GM12875 (cell line): ENCODE measurements around the gene ANKRD27.
"Not testable (repeated sequence)": the region's sequence is repeated elsewhere in the genome, so short reads cannot be mapped to it uniquely, and the experiment has no call there.

Experiments
- H3K4me3 ChIP-seq: one replicate; pipeline ENCODE4 v1.5.1; 2011; ENCODE audit warnings: low read depth, low read length, control low read depth
- CTCF ChIP-seq: IDR thresholded peaks from 2 replicates; pipeline ENCODE4 v1.5.1; 2011; ENCODE audit warnings: low read depth, mild to moderate bottlenecking, control low read depth, inconsistent platforms, low read length, moderate library complexity, borderline replicate concordance; ENCODE audit not compliant: insufficient read depth

ANKRD27 gene

GRCh38 chr19:32661318-32661717, 13.7 kb downstream of the ANKRD27 start:
- TF ChIP-seq CTCF = no peak

GRCh38 chr19:32658527-32658926, 16.5 kb downstream of the ANKRD27 start:
- TF ChIP-seq CTCF = no peak
- no peak overlapping the region for H3K4me3 ChIP-seq

More at GRCh38 chr19:32661318-32661717, 13.7 kb downstream of the ANKRD27 start:
- no peak overlapping the region for H3K4me3 ChIP-seq

- no peak overlapping the region for H3K4me3 ChIP-seq
- TF ChIP-seq CTCF = no peak
These were observed 16.9 kb downstream of the ANKRD27 start for GRCh38 chr19:32658075-32658474.

GRCh38 chr19:32656379-32656778, 18.6 kb downstream of the ANKRD27 start:
- not testable (repeated sequence) for H3K4me3 ChIP-seq

GRCh38 chr19:32653599-32653915, 21.4 kb downstream of the ANKRD27 start:
- no peak for TF ChIP-seq CTCF
- H3K4me3 ChIP-seq = no peak overlapping the region

GRCh38 chr19:32652894-32653598, 21.9 kb downstream of the ANKRD27 start:
- no peak for TF ChIP-seq CTCF

GRCh38 chr19:32652331-32652730, 22.6 kb downstream of the ANKRD27 start:
- H3K4me3 ChIP-seq = not testable (repeated sequence)

More at GRCh38 chr19:32652894-32653598, 21.9 kb downstream of the ANKRD27 start:
- no peak overlapping the region for H3K4me3 ChIP-seq

- H3K4me3 ChIP-seq = no peak overlapping the region
- no peak for TF ChIP-seq CTCF
These were observed 23.2 kb downstream of the ANKRD27 start for GRCh38 chr19:32651729-32652140.
